CD4-positive, alpha-beta T cell (primary cell): ENCODE measurements around the gene MNDA. TPM values are rescaled to one million over a fixed set of nuclear protein-coding genes. Genes with fewer than 3 reads are reported as not detected.

Experiments
- ATAC-seq: fragments of 200-7000 bp; cut with Tn5 transposase; one replicate; pipeline ENCODE4 v1.10.0; 2022; ENCODE audit warnings: mild to moderate bottlenecking; ENCODE audit not compliant: poor library complexity
- CTCF ChIA-PET: fragments of 350-600 bp; sonication (Branson Sonifier 250); formaldehyde crosslinking; loops from one replicate; lab custom pipeline; 2021; ENCODE audit warnings: antibody characterized with exemption, inconsistent platforms; lab: Charles Lee
- POLR2A ChIA-PET: fragments of 350-600 bp; sonication (Branson Sonifier 250); formaldehyde crosslinking; loops from one replicate; lab custom pipeline; 2021; ENCODE audit warnings: antibody characterized with exemption, inconsistent platforms; lab: Charles Lee
- DNase-seq, 14 experiments: peaks; one replicate each; pipeline ENCODE4 v3.0.0-alpha.2; 2013 to 2020; ENCODE audit warnings: mixed read lengths in 2 of 14
- H3K27ac ChIP-seq, 2 donors: one replicate each; pipeline versions ENCODE4 v1.5.1 to v1.7.0; 2013; ENCODE audit warnings: low read length in 2 of 2, low read depth in 1 of 2, mild to moderate bottlenecking in 1 of 2
- H3K27me3 ChIP-seq, 2 experiments: 1 replicate in 1 of 2; 2 replicates in 1 of 2; pipeline versions ENCODE4 v1.6.1 to v1.7.0; 2013; ENCODE audit warnings: low read length in 2 of 2, control low read depth in 1 of 2, mild to moderate bottlenecking in 1 of 2, moderate library complexity in 1 of 2; ENCODE audit not compliant: insufficient read depth in 2 of 2, control insufficient read depth in 1 of 2
- H3K36me3 ChIP-seq: one replicate; pipeline ENCODE4 v1.6.1; 2013; ENCODE audit warnings: low read length, control low read depth; ENCODE audit not compliant: insufficient read depth
- H3K4me1 ChIP-seq: one replicate; pipeline ENCODE4 v1.6.1; 2013; ENCODE audit warnings: low read length, control low read depth; ENCODE audit not compliant: insufficient read depth
- H3K4me3 ChIP-seq: one replicate; pipeline ENCODE4 v1.5.1; 2013; ENCODE audit warnings: mild to moderate bottlenecking, low read length, moderate library complexity
- H3K9me3 ChIP-seq, 2 experiments: 1 replicate in 1 of 2; 2 replicates in 1 of 2; pipeline versions ENCODE4 v1.6.1 to v1.7.0; 2013; ENCODE audit warnings: low read length in 2 of 2, mild to moderate bottlenecking in 2 of 2, control low read depth in 1 of 2, moderate library complexity in 1 of 2; ENCODE audit not compliant: control insufficient read depth in 1 of 2, insufficient read depth in 1 of 2
- H3K27ac Mint-ChIP-seq: one replicate; pipeline ENCODE4 v1.8.0; 2020; ENCODE audit warnings: mixed read lengths
- H3K27me3 Mint-ChIP-seq: one replicate; pipeline ENCODE4 v1.8.0; 2021; ENCODE audit warnings: mixed read lengths
- H3K36me3 Mint-ChIP-seq: one replicate; pipeline ENCODE4 v1.8.0; 2021; ENCODE audit warnings: low read depth, mixed read lengths
- H3K4me1 Mint-ChIP-seq: one replicate; pipeline ENCODE4 v1.8.0; 2021; ENCODE audit warnings: low read depth, mixed read lengths
- H3K4me3 Mint-ChIP-seq: one replicate; pipeline ENCODE4 v1.8.0; 2020; ENCODE audit warnings: mild to moderate bottlenecking, mixed read lengths
- H3K9me3 Mint-ChIP-seq: one replicate; pipeline ENCODE4 v1.8.0; 2020; ENCODE audit warnings: mixed read lengths
- intact Hi-C, 2 experiments: fragments of 100-400 bp; cut with DNase I in 1 of 2; cut with micrococcal nuclease in 1 of 2; formaldehyde crosslinking; loops; one replicate each; pipeline versions ENCODE4 v1.15.1 to v1.9.0; 2023 to 2025; cut with DNase I, micrococcal nuclease
- total RNA-seq, 174 experiments: library from RNA in 2 of 174; stranded (reverse) in 2 of 174; gene quantifications; one replicate each; pipeline ENCODE4 v1.2.3 and lab custom pipeline; 2021 to 2026
- TF ChIP-seq, protein P1 (sequence below): fragments of 200-600 bp; IDR thresholded peaks from one replicate; pipeline ENCODE4 v1.8.0; 2022; ENCODE audit warnings: antibody characterized with exemption, mild to moderate bottlenecking

Gene MNDA
- total RNA-seq, 2 experiments from 2014 or later: 0.88 to 1.1 TPM

- Mint-ChIP-seq H3K4me1 (no peaks in the 10 kb centered on the region), H3K36me3 (no peaks in the 10 kb centered on the region), H3K27me3 (peaks cover 40% of the 10 kb centered on the region), H3K4me3 (no peak overlapping the region), H3K27ac (no peak overlapping the region), H3K9me3 (no peaks in the 10 kb centered on the region)
- ATAC-seq (no peak), DNase-seq (no peak)
- Histone ChIP-seq H3K36me3 (no peaks in the 10 kb centered on the region), H3K4me3 (no peak overlapping the region), H3K27me3 (peaks cover 0 to 10% of the 10 kb centered on the region in 2 experiments), H3K27ac (no peak overlapping the region), H3K9me3 (no peaks in the 10 kb centered on the region), H3K4me1 (no peaks in the 10 kb centered on the region)
- intact Hi-C loops: no loop called here
- CTCF ChIA-PET: no interaction called here
- TF ChIP-seq, protein P1, sequence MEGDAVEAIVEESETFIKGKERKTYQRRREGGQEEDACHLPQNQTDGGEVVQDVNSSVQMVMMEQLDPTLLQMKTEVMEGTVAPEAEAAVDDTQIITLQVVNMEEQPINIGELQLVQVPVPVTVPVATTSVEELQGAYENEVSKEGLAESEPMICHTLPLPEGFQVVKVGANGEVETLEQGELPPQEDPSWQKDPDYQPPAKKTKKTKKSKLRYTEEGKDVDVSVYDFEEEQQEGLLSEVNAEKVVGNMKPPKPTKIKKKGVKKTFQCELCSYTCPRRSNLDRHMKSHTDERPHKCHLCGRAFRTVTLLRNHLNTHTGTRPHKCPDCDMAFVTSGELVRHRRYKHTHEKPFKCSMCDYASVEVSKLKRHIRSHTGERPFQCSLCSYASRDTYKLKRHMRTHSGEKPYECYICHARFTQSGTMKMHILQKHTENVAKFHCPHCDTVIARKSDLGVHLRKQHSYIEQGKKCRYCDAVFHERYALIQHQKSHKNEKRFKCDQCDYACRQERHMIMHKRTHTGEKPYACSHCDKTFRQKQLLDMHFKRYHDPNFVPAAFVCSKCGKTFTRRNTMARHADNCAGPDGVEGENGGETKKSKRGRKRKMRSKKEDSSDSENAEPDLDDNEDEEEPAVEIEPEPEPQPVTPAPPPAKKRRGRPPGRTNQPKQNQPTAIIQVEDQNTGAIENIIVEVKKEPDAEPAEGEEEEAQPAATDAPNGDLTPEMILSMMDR: no peak
- POLR2A ChIA-PET: no interaction called here
These were observed 29.8 kb upstream of the MNDA start for GRCh38 chr1:158801396-158801795.

DNA sequence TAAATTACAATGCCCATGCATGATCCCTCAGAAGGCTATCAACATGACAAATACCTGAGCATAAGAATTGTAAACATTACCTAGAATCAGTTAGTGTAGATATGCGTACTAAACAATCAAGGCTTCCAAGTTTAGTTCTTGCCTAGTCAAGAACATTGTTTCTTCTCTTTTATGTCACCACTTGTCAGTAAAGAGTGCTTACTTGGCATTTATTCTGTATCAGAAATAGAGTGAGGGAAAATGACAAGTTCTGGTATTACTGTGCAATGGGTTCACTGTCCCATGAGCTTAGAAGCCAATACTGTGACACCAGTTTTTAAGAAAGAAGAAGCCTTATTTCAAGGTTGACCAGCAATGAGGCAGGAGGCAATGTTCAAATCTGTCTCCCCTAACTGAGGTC, 27.5 kb upstream of the MNDA start:
- Mint-ChIP-seq H3K9me3 (no peaks in the 10 kb centered on the region), H3K36me3 (no peaks in the 10 kb centered on the region), H3K27ac (no peak overlapping the region), H3K27me3 (peaks cover 42% of the 10 kb centered on the region), H3K4me1 (no peaks in the 10 kb centered on the region), H3K4me3 (no peak overlapping the region)
- Histone ChIP-seq H3K27ac (no peak overlapping the region), H3K9me3 (no peaks in the 10 kb centered on the region), H3K4me1 (no peaks in the 10 kb centered on the region), H3K4me3 (no peak overlapping the region), H3K27me3 (peaks cover 0 to 10% of the 10 kb centered on the region in 2 experiments), H3K36me3 (no peaks in the 10 kb centered on the region)
- no peak for ATAC-seq
- DNase-seq: no peak
- ChIA-PET POLR2A (no interaction called here), CTCF (no interaction called here)
- intact Hi-C loops: no loop called here
- TF ChIP-seq, protein P1: no peak

DNA sequence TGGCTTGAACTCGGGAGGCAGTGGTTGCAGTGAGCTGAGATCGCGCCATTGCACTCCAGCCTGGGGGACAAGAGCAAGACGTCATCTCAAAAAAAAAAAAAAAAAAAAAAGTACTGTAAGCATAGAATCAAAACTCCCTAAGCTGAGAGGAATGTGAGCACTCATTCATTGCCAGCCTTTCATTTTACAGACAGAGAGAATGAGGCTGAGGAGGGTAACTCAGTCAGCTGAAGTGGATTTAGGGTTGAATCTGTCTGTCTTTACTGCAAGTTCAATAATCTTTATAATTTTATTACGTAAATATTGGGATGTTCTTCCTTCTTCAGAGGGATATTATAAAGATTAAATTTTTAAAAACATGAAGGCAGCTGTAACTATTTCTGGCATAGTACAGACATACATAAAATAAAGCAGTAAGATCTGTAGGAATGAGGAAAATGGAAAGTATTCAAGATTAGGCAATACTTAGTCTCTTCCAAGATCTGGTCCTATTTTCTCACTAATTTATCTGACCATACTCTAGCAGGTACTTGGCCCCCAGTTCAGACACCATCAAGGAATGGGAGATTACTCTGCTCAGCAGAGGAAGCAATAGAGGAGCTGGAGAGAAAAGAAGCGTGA, 24.1 kb upstream of the MNDA start:
- Mint-ChIP-seq H3K36me3 (no peaks in the 10 kb centered on the region), H3K27me3 (peaks cover 24% of the 10 kb centered on the region), H3K4me1 (no peaks in the 10 kb centered on the region), H3K27ac (no peak overlapping the region), H3K4me3 (no peak overlapping the region), H3K9me3 (no peaks in the 10 kb centered on the region)
- intact Hi-C loops: no loop called here
- no peaks in the 10 kb centered on the region for H3K9me3 ChIP-seq
- no peaks in the 10 kb centered on the region for H3K4me1 ChIP-seq
- no peak overlapping the region for H3K27ac ChIP-seq
- no peak for ATAC-seq
- TF ChIP-seq, protein P1: no peak
- CTCF ChIA-PET: interaction anchor here (0.6 kb wide), 1 partner anchor 189 kb away, joined by 4 read pairs; no protein-coding TSS in a partner anchor
- no peak for DNase-seq
- POLR2A ChIA-PET: no interaction called here
- H3K4me3 ChIP-seq: no peak overlapping the region
- H3K27me3 ChIP-seq: peaks cover 0 to 4% of the 10 kb centered on the region in 2 experiments
- no peaks in the 10 kb centered on the region for H3K36me3 ChIP-seq
